ENCODE results near the gene MAN1C1.

The MAN1C1 gene

GRCh38 chr1:25821630-25822091 is 205.1 kb downstream of the MAN1C1 start:
- TF ChIP-seq CTCF (IDR thresholded peaks at IDR 0.05; ENCODE audit: extremely low read depth, missing control alignments) = no peak
- no peak for DNase-seq (ENCODE audit: low spot score)

GRCh38 chr1:25825605-25826004 is 209.0 kb downstream of the MAN1C1 start:
- no peak for TF ChIP-seq CTCF (IDR thresholded peaks at IDR 0.05; ENCODE audit: extremely low read depth, missing control alignments)
- DNase-seq (ENCODE audit: low spot score) = no peak

GRCh38 chr1:25826571-25826970 is 210.0 kb downstream of the MAN1C1 start:
- TF ChIP-seq CTCF (IDR thresholded peaks at IDR 0.05; ENCODE audit: extremely low read depth, missing control alignments) = no peak
- DNase-seq (ENCODE audit: low spot score) = no peak

GRCh38 chr1:25828491-25828890 is 211.9 kb downstream of the MAN1C1 start:
- TF ChIP-seq CTCF (IDR thresholded peaks at IDR 0.05; ENCODE audit: extremely low read depth, missing control alignments) = no peak

GRCh38 chr1:25829046-25829445 is 212.5 kb downstream of the MAN1C1 start:
- no peak for TF ChIP-seq CTCF (IDR thresholded peaks at IDR 0.05; ENCODE audit: extremely low read depth, missing control alignments)
- no peak for DNase-seq (ENCODE audit: low spot score)

More at GRCh38 chr1:25828491-25828890, 211.9 kb downstream of the MAN1C1 start:
- DNase-seq (ENCODE audit: low spot score) = no peak

GRCh38 chr1:25831569-25832196 is 215.1 kb downstream of the MAN1C1 start:
- DNase-seq (ENCODE audit: low spot score) = no peak
- TF ChIP-seq CTCF (IDR thresholded peaks at IDR 0.05; ENCODE audit: extremely low read depth, missing control alignments) = no peak

GRCh38 chr1:25832336-25833037 is 215.9 kb downstream of the MAN1C1 start:
- TF ChIP-seq CTCF (IDR thresholded peaks at IDR 0.05; ENCODE audit: extremely low read depth, missing control alignments) = no peak
- no peak for DNase-seq (ENCODE audit: low spot score)

Data from GM20000 (cell line).